HCT116 (cell line): Measurements from ENCODE around the gene PRPF4. TPM values are rescaled to one million over a fixed set of nuclear protein-coding genes. Genes with fewer than 3 reads are reported as not detected.

Experiments used
- ATAC-seq: fragments of 200-7000 bp; cut with Tn5 transposase; 2 replicates; pipeline ENCODE4 v1.9.1; 2020; ENCODE audit warnings: mild to moderate bottlenecking, moderate library complexity
- BruUV-seq: library from RNA; stranded (reverse); fragments of 400-500 nt; replicated peaks from 2 replicates; lab custom pipeline; 2021; lab: Mats Ljungman, UMichigan
- CTCF ChIA-PET: fragments of 300-600 bp; sonication (Branson Sonifier 250); formaldehyde crosslinking; loops from one replicate; lab custom pipeline; 2021; ENCODE audit warnings: antibody characterized with exemption; lab: Charles Lee
- POLR2A ChIA-PET: fragments of 300-600, 350-600 bp; sonication (Branson Sonifier 250); formaldehyde crosslinking; loops from one replicate; lab custom pipeline; 2021; ENCODE audit warnings: antibody characterized with exemption; lab: Charles Lee
- RAD21 ChIA-PET, 2 experiments: fragments of 300-600 bp; sonication (Branson Sonifier 250); formaldehyde crosslinking; loops; one replicate each; lab custom pipeline; 2023; ENCODE audit warnings: low total read pairs in 2 of 2; ENCODE audit not compliant: uncharacterized antibody in 2 of 2, unreplicated experiment in 2 of 2, low non-redundant PET in 1 of 2; lab: Charles Lee
- DNase-seq: peaks from one replicate; pipeline ENCODE4 v3.0.0-alpha.2; 2010; ENCODE audit warnings: low read depth, low spot score
- H2AFZ ChIP-seq: fragments of 200-600 bp; shearing (Covaris generic), sonication (generic); 2 replicates; pipeline ENCODE4 v1.6.1; 2017; ENCODE audit warnings: low read depth, mixed run types, mixed read lengths, antibody characterized with exemption, low read length; ENCODE audit not compliant: poor library complexity, severe bottlenecking
- H3K27ac ChIP-seq: 2 replicates; pipeline ENCODE4 v1.5.1; 2012; ENCODE audit warnings: low read depth, low read length
- H3K27me3 ChIP-seq: fragments of 200-600 bp; sonication (generic); 2 replicates; pipeline ENCODE4 v1.6.1; 2016; ENCODE audit warnings: mixed run types, low read length, mixed read lengths; ENCODE audit not compliant: insufficient read depth
- H3K36me3 ChIP-seq, 2 experiments: fragments of 200-500 bp in 1 of 2; fragments of 200-600 bp in 1 of 2; sonication (Bioruptor generic) in 1 of 2; sonication (generic) in 1 of 2; 2 replicates each; pipeline versions ENCODE4 v1.5.1 to v1.6.1; 2014 to 2016; ENCODE audit warnings: low read length in 2 of 2, inconsistent platforms in 1 of 2, mixed read lengths in 1 of 2, mixed run types in 1 of 2; ENCODE audit not compliant: insufficient read depth in 2 of 2, control insufficient read depth in 1 of 2
- H3K4me1 ChIP-seq, 2 experiments: fragments of 200-600 bp in 1 of 2; sonication (generic) in 1 of 2; 2 replicates each; pipeline versions ENCODE4 v1.5.1 to v1.6.1; 2012 to 2017; ENCODE audit warnings: low read length in 2 of 2, inconsistent platforms in 1 of 2, mild to moderate bottlenecking in 1 of 2, mixed read lengths in 1 of 2, mixed run types in 1 of 2, moderate library complexity in 1 of 2; ENCODE audit not compliant: insufficient read depth in 2 of 2, control insufficient read depth in 1 of 2
- H3K4me2 ChIP-seq: fragments of 200-600 bp; sonication (generic); 2 replicates; pipeline ENCODE4 v1.6.1; 2017; ENCODE audit warnings: mixed run types, low read length, mixed read lengths
- H3K4me3 ChIP-seq, 2 experiments: fragments of 200-600 bp in 1 of 2; sonication (generic) in 1 of 2; replicated peaks in 1 of 2; 2 replicates each; pipeline ENCODE4 v1.5.1; 2011 to 2016; ENCODE audit warnings: low read length in 2 of 2, control low read depth in 1 of 2, low read depth in 1 of 2, mild to moderate bottlenecking in 1 of 2, mixed read lengths in 1 of 2, mixed run types in 1 of 2
- H3K79me2 ChIP-seq: fragments of 200-600 bp; sonication (generic); 2 replicates; pipeline ENCODE4 v1.6.1; 2017; ENCODE audit warnings: mild to moderate bottlenecking, mixed run types, low read length, moderate library complexity, mixed read lengths; ENCODE audit not compliant: insufficient read depth
- H3K9ac ChIP-seq: fragments of 200-600 bp; sonication (generic); 2 replicates; pipeline ENCODE4 v1.6.1; 2016; ENCODE audit warnings: low read length, mixed read lengths
- H3K9me2 ChIP-seq: fragments of 200-600 bp; sonication (generic), shearing (Covaris generic); 2 replicates; pipeline ENCODE4 v1.6.1; 2017; ENCODE audit warnings: mixed run types, mild to moderate bottlenecking, moderate library complexity; ENCODE audit not compliant: insufficient read depth
- H3K9me3 ChIP-seq, 2 experiments: fragments of 200-500 bp in 1 of 2; fragments of 200-600 bp in 1 of 2; sonication (Bioruptor generic) in 1 of 2; sonication (generic) in 1 of 2; 2 replicates each; pipeline ENCODE4 v1.6.1; 2014 to 2017; ENCODE audit warnings: low read length in 2 of 2, mixed read lengths in 2 of 2, inconsistent platforms in 1 of 2, low read depth in 1 of 2, mild to moderate bottlenecking in 1 of 2, mixed run types in 1 of 2, moderate library complexity in 1 of 2; ENCODE audit not compliant: control insufficient read depth in 1 of 2, insufficient read depth in 1 of 2
- H4K20me1 ChIP-seq: fragments of 200-600 bp; sonication (generic), shearing (Covaris generic); 2 replicates; pipeline ENCODE4 v1.6.1; 2017; ENCODE audit warnings: mixed run types, mild to moderate bottlenecking, moderate library complexity; ENCODE audit not compliant: insufficient read depth
- ELF1 ChIP-seq: IDR thresholded peaks from 2 replicates; pipeline ENCODE4 v1.6.1; 2012; ENCODE audit warnings: low read depth, borderline replicate concordance
- EZH2 ChIP-seq: fragments of 200-600 bp; sonication (generic); IDR thresholded peaks from 2 replicates; pipeline ENCODE4 v1.6.1; 2017; ENCODE audit warnings: antibody characterized with exemption, mixed run types
- EZH2phosphoT487 ChIP-seq: fragments of 200-600 bp; IDR thresholded peaks from 2 replicates; pipeline ENCODE4 v1.6.1; 2018; ENCODE audit warnings: antibody characterized with exemption, borderline replicate concordance
- JUND ChIP-seq: IDR thresholded peaks from 2 replicates; pipeline ENCODE4 v1.6.1; 2012
- SRF ChIP-seq: IDR thresholded peaks from 2 replicates; pipeline ENCODE4 v1.6.1; 2012; ENCODE audit warnings: low read depth
- YY1 ChIP-seq: IDR thresholded peaks from 2 replicates; pipeline ENCODE4 v1.6.1; 2011; ENCODE audit warnings: low read length, low read depth, moderate library complexity, mild to moderate bottlenecking; ENCODE audit not compliant: insufficient replicate concordance; ENCODE audit errors: extremely low read depth
- ZNF274 ChIP-seq: fragments of 200-500 bp; sonication (Bioruptor generic); IDR thresholded peaks from 2 replicates; pipeline ENCODE4 v1.6.1; 2014; ENCODE audit warnings: mild to moderate bottlenecking, low read depth, low read length, inconsistent platforms
- intact Hi-C: fragments of 100-400 bp; cut with micrococcal nuclease; formaldehyde crosslinking; loops from 2 replicates; pipeline ENCODE4 v1.10.0; 2022
- total RNA-seq: library from RNA; stranded (reverse); gene quantifications from one replicate; pipeline ENCODE4 v1.2.1, GENCODE V29; 2021; ENCODE audit not compliant: unreplicated experiment
- TF ChIP-seq, protein P1 (sequence below): IDR thresholded peaks from 2 replicates; pipeline ENCODE4 v1.6.1; 2012; ENCODE audit warnings: low read depth
- TF ChIP-seq, protein P2 (sequence below): IDR thresholded peaks from 2 replicates; pipeline ENCODE4 v1.6.1; 2012
- TF ChIP-seq, protein P3 (sequence below), 3 experiments: fragments of 200-600 bp in 1 of 3; sonication (generic) in 1 of 3; IDR thresholded peaks in 2 of 3; conservative IDR thresholded peaks in 1 of 3; 2 replicates each; pipeline ENCODE4 v1.5.1; 2012 to 2017; ENCODE audit warnings: low read depth in 2 of 3, low read length in 2 of 3, antibody characterized with exemption in 1 of 3, borderline replicate concordance in 1 of 3, control low read depth in 1 of 3, mild to moderate bottlenecking in 1 of 3, mixed read lengths in 1 of 3, mixed run types in 1 of 3, moderate library complexity in 1 of 3; ENCODE audit not compliant: insufficient read depth in 1 of 3

The PRPF4 gene
- total RNA-seq, 1 experiment from 2014 or later = 53.9 TPM

DNA sequence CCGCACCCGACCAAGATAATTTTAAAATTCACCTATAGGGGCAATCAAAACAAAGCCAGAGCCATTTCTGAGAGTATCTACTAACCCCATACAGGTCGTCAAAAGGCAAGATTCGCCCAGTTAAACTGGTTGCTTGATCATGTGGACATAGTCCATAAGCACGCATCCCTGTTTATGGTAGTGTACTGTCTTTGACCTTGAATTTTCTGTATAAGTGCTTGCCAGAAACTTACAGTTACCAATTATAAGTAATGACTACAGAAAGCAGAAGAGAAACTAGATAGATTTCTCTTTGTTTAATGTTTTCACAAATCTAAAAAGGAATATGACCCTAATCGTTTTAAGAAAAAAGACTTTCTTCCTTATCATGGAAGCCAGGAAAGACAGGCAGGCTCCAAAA is 28.5 kb upstream of the PRPF4 start:
- TF ChIP-seq, protein P1, sequence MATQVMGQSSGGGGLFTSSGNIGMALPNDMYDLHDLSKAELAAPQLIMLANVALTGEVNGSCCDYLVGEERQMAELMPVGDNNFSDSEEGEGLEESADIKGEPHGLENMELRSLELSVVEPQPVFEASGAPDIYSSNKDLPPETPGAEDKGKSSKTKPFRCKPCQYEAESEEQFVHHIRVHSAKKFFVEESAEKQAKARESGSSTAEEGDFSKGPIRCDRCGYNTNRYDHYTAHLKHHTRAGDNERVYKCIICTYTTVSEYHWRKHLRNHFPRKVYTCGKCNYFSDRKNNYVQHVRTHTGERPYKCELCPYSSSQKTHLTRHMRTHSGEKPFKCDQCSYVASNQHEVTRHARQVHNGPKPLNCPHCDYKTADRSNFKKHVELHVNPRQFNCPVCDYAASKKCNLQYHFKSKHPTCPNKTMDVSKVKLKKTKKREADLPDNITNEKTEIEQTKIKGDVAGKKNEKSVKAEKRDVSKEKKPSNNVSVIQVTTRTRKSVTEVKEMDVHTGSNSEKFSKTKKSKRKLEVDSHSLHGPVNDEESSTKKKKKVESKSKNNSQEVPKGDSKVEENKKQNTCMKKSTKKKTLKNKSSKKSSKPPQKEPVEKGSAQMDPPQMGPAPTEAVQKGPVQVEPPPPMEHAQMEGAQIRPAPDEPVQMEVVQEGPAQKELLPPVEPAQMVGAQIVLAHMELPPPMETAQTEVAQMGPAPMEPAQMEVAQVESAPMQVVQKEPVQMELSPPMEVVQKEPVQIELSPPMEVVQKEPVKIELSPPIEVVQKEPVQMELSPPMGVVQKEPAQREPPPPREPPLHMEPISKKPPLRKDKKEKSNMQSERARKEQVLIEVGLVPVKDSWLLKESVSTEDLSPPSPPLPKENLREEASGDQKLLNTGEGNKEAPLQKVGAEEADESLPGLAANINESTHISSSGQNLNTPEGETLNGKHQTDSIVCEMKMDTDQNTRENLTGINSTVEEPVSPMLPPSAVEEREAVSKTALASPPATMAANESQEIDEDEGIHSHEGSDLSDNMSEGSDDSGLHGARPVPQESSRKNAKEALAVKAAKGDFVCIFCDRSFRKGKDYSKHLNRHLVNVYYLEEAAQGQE = no peak
- TF ChIP-seq ZNF274 = no peak
- TF ChIP-seq YY1 = no peak
- H4K20me1 ChIP-seq = no peaks in the 10 kb centered on the region
- no peaks in the 10 kb centered on the region for H3K9me2 ChIP-seq
- no peak for ATAC-seq
- intact Hi-C loops = no loop called here
- H3K4me3 ChIP-seq = no peak overlapping the region
- H2AFZ ChIP-seq = no peak overlapping the region
- no peaks in the 10 kb centered on the region for H3K4me1 ChIP-seq
- ChIA-PET RAD21 (no interaction called here), POLR2A (no interaction called here), CTCF (no interaction called here)
- no peaks in the 10 kb centered on the region for H3K36me3 ChIP-seq
- DNase-seq = no peak
- peaks cover 6% of the 10 kb centered on the region for H3K79me2 ChIP-seq
- no peaks in the 10 kb centered on the region; a peak in 1 of 4 replicates for H3K9me3 ChIP-seq
- no peak overlapping the region for H3K9ac ChIP-seq
- H3K27ac ChIP-seq = no peak overlapping the region
- BruUV-seq = no TSS peak
- H3K27me3 ChIP-seq = no peaks in the 10 kb centered on the region
- no peak overlapping the region for H3K4me2 ChIP-seq

DNA sequence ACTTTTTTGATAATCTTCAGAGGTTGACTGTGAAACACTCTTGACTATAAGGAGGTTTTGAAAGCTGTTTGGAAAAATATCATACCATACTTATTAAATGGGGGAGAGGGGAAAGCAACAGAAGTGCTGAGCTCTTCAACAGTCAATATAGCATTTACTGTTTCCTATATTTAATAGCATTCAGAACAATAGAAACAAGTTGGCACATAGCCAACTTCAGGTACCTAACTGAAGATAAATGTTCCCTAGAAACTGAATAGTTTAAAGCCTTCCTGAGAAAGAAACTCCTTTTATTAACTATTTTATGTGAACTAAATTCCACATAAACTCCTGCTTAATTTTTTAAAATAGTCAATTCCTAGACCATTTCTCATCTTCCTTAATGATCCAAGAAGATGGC is 27.8 kb upstream of the PRPF4 start:
- Histone ChIP-seq H3K27ac (no peak overlapping the region), H3K9me2 (no peaks in the 10 kb centered on the region), H2AFZ (no peak overlapping the region), H3K4me1 (no peaks in the 10 kb centered on the region), H3K36me3 (no peaks in the 10 kb centered on the region), H3K9ac (no peak overlapping the region), H4K20me1 (no peaks in the 10 kb centered on the region), H3K9me3 (no peaks in the 10 kb centered on the region; a peak in 1 of 4 replicates), H3K4me3 (no peak overlapping the region), H3K4me2 (no peak overlapping the region), H3K79me2 (peaks cover 6% of the 10 kb centered on the region), H3K27me3 (no peaks in the 10 kb centered on the region)
- ChIA-PET CTCF (no interaction called here), RAD21 (no interaction called here), POLR2A (no interaction called here)
- ATAC-seq (no peak), DNase-seq (no peak)
- intact Hi-C loops = no loop called here
- BruUV-seq = no TSS peak
- TF ChIP-seq, protein P2, sequence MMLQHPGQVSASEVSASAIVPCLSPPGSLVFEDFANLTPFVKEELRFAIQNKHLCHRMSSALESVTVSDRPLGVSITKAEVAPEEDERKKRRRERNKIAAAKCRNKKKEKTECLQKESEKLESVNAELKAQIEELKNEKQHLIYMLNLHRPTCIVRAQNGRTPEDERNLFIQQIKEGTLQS = no peak
- TF ChIP-seq EZH2 (no peak), ELF1 (no peak), SRF (no peak), ZNF274 (no peak), EZH2phosphoT487 (no peak), JUND (no peak)
- TF ChIP-seq, protein P3, sequence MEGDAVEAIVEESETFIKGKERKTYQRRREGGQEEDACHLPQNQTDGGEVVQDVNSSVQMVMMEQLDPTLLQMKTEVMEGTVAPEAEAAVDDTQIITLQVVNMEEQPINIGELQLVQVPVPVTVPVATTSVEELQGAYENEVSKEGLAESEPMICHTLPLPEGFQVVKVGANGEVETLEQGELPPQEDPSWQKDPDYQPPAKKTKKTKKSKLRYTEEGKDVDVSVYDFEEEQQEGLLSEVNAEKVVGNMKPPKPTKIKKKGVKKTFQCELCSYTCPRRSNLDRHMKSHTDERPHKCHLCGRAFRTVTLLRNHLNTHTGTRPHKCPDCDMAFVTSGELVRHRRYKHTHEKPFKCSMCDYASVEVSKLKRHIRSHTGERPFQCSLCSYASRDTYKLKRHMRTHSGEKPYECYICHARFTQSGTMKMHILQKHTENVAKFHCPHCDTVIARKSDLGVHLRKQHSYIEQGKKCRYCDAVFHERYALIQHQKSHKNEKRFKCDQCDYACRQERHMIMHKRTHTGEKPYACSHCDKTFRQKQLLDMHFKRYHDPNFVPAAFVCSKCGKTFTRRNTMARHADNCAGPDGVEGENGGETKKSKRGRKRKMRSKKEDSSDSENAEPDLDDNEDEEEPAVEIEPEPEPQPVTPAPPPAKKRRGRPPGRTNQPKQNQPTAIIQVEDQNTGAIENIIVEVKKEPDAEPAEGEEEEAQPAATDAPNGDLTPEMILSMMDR (IDR thresholded peaks at IDR 0.05 in 2 of 3, conservative IDR thresholded peaks at IDR 0.05 in 1 of 3; ENCODE audit: borderline replicate concordance in 1 of 3, insufficient read depth in 1 of 3, low read depth in 2 of 3, low read length in 2 of 3) = no peak
- TF ChIP-seq, protein P1 = no peak
